ENCODE data around the gene PEX11G.

The PEX11G gene

DNA sequence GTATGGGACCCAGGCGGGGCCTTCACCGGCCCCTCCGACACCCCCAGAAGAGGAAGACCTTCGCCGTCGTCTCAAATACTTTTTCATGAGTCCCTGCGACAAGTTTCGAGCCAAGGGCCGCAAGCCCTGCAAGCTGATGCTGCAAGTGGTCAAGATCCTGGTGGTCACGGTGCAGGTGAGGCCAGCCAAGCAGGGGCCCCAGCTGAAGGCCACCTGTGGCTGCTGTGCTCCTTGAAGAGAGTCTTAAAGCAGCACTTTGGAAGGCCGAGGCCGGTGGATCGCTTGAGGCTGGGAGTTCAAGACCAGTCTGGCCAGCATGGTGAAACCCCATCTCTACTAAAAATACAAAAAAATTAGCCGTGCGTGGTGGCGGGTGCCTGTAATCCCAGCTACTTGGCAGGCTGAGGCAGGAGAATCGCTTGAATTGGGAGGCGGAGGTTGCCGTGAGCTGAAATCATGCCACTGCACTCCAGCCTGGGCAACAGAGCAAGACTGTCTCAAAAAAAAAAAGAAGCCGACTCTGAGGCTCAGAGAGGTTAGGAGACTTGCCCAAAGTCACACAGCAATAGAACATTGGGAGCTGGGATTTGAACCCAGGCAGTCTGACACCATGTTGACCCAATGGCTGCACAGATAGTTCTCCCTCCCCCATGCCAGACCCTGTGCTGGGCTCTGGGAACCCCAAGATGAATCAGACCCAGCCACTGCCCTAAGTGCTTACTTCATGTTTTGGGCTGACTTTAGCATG lies 36.3 kb upstream of the PEX11G start:
- Histone ChIP-seq H3K36me3 (ENCODE audit: low read length) (no peaks in the 10 kb centered on the region), H3K9me3 (ENCODE audit: insufficient read depth, low read length) (no peaks in the 10 kb centered on the region), H3K9ac (ENCODE audit: low read length) (no peak overlapping the region), H3K9me2 (replicated peaks; ENCODE audit: insufficient read depth, low read length) (no peaks in the 10 kb centered on the region), H3K79me2 (ENCODE audit: insufficient read depth, low read length) (no peaks in the 10 kb centered on the region), H3K27me3 (ENCODE audit: low read length) (no peaks in the 10 kb centered on the region), H3K4me2 (ENCODE audit: low read depth, low read length, poor library complexity, severe bottlenecking) (no peak overlapping the region), H4K20me1 (ENCODE audit: low read depth, low read length) (no peaks in the 10 kb centered on the region), H3K4me3 (ENCODE audit: insufficient read depth, low read length, poor library complexity, severe bottlenecking) (no peak overlapping the region), H3K27ac (ENCODE audit: low read depth, low read length) (no peak overlapping the region), H3F3A (ENCODE audit: insufficient read depth) (no peaks in the 10 kb centered on the region), H2AFZ (ENCODE audit: low read depth, low read length, severe bottlenecking) (no peak overlapping the region)
- TF ChIP-seq EZH2phosphoT487 (conservative IDR thresholded peaks at IDR 0.05; ENCODE audit: low read length): no peak
- TF ChIP-seq, protein P1, sequence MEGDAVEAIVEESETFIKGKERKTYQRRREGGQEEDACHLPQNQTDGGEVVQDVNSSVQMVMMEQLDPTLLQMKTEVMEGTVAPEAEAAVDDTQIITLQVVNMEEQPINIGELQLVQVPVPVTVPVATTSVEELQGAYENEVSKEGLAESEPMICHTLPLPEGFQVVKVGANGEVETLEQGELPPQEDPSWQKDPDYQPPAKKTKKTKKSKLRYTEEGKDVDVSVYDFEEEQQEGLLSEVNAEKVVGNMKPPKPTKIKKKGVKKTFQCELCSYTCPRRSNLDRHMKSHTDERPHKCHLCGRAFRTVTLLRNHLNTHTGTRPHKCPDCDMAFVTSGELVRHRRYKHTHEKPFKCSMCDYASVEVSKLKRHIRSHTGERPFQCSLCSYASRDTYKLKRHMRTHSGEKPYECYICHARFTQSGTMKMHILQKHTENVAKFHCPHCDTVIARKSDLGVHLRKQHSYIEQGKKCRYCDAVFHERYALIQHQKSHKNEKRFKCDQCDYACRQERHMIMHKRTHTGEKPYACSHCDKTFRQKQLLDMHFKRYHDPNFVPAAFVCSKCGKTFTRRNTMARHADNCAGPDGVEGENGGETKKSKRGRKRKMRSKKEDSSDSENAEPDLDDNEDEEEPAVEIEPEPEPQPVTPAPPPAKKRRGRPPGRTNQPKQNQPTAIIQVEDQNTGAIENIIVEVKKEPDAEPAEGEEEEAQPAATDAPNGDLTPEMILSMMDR (IDR thresholded peaks at IDR 0.05; ENCODE audit: insufficient read depth, low read length, poor library complexity, severe bottlenecking): no peak

DNA sequence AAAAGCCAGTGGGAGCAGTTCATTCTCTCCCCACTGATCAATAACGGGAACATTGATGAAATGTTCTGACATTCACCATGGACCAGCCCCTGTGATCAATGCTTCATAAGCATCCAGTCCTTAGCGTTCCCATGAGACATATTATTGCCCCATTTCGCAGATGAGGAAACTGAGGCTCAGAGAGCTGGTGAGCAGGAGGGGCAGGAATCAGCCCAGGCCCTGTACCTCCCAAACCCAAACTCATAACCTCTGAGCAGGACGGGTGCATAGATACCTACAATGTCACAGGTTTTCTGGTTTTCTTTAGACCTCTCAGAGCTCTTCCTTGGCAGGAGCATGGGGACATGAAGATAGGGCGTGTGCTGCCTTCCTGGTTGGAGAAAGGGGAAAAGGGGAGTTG lies 35.7 kb upstream of the PEX11G start:
- H3K79me2 ChIP-seq (ENCODE audit: insufficient read depth, low read length): no peaks in the 10 kb centered on the region
- H3K27me3 ChIP-seq (ENCODE audit: low read length): no peaks in the 10 kb centered on the region
- H3K4me3 ChIP-seq (ENCODE audit: insufficient read depth, low read length, poor library complexity, severe bottlenecking): no peak overlapping the region
- no peaks in the 10 kb centered on the region for H3K9me2 ChIP-seq (replicated peaks; ENCODE audit: insufficient read depth, low read length)
- H2AFZ ChIP-seq (ENCODE audit: low read depth, low read length, severe bottlenecking): no peak overlapping the region
- no peak overlapping the region for H3K9ac ChIP-seq (ENCODE audit: low read length)
- H4K20me1 ChIP-seq (ENCODE audit: low read depth, low read length): no peaks in the 10 kb centered on the region
- H3F3A ChIP-seq (ENCODE audit: insufficient read depth): no peaks in the 10 kb centered on the region
- no peak overlapping the region for H3K4me2 ChIP-seq (ENCODE audit: low read depth, low read length, poor library complexity, severe bottlenecking)
- TF ChIP-seq, protein P1 (IDR thresholded peaks at IDR 0.05; ENCODE audit: insufficient read depth, low read length, poor library complexity, severe bottlenecking): no peak
- TF ChIP-seq EZH2phosphoT487 (conservative IDR thresholded peaks at IDR 0.05; ENCODE audit: low read length): no peak
- no peak overlapping the region for H3K27ac ChIP-seq (ENCODE audit: low read depth, low read length)
- no peaks in the 10 kb centered on the region for H3K9me3 ChIP-seq (ENCODE audit: insufficient read depth, low read length)
- H3K36me3 ChIP-seq (ENCODE audit: low read length): no peaks in the 10 kb centered on the region

DNA sequence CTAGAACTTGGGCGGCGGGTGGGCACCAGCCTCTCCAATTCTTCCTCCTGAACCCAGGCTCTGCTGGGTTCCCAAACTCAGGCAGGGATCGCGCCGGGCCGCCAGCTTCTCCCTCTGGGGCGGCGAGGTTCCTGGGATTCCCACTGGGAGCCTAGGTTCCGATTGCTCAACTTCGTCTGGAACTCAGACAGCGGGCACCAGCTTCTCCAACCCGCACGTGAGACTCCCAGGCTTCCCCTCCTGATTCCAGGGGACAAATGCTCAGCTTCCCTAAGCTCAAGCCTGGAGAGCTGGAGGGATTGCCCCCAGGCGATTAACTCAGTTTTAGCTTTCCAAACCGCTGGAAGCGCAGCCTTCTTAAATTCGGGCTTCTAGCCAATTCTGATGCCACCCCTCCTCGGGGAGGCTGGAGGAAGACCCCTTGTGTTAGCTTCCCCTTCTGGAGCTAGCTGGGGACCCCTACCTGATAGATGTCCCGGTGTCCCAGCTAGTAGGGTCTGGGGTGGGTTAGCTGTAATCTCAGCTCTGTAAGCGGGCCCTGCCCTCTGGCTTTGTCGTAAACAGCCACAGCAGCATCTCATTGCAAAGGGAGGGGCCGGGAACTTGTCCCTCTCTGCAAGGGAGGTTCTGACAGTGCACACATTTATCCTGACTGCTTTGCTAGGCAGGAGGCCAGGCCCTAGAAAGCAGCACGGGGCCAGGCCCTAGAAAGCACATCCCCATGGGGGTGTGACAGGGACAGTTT lies 34.3 kb upstream of the PEX11G start:
- Histone ChIP-seq H2AFZ (ENCODE audit: low read depth, low read length, severe bottlenecking) (peak overlapping the region; percentile 78), H3K9me2 (replicated peaks; ENCODE audit: insufficient read depth, low read length) (no peaks in the 10 kb centered on the region), H3K4me2 (ENCODE audit: low read depth, low read length, poor library complexity, severe bottlenecking) (peak overlapping the region; percentile 93), H3F3A (ENCODE audit: insufficient read depth) (no peaks in the 10 kb centered on the region), H3K27me3 (ENCODE audit: low read length) (no peaks in the 10 kb centered on the region), H4K20me1 (ENCODE audit: low read depth, low read length) (no peaks in the 10 kb centered on the region), H3K79me2 (ENCODE audit: insufficient read depth, low read length) (no peaks in the 10 kb centered on the region), H3K4me3 (ENCODE audit: insufficient read depth, low read length, poor library complexity, severe bottlenecking) (peak overlapping the region; percentile 85), H3K27ac (ENCODE audit: low read depth, low read length) (no peak overlapping the region), H3K36me3 (ENCODE audit: low read length) (no peaks in the 10 kb centered on the region), H3K9me3 (ENCODE audit: insufficient read depth, low read length) (no peaks in the 10 kb centered on the region), H3K9ac (ENCODE audit: low read length) (peak overlapping the region; percentile 77)
- no peak for TF ChIP-seq EZH2phosphoT487 (conservative IDR thresholded peaks at IDR 0.05; ENCODE audit: low read length)
- TF ChIP-seq, protein P1 (IDR thresholded peaks at IDR 0.05; ENCODE audit: insufficient read depth, low read length, poor library complexity, severe bottlenecking): no peak

All from SU-DHL-6 (cell line).